ENCODE results near the gene MFRP. TPM values are rescaled to one million over a fixed set of nuclear protein-coding genes. Genes with fewer than 3 reads are reported as not detected.

Gene MFRP
- total and polyA plus RNA-seq, 9 donors = 0.11 TPM; not detected in 8

DNA sequence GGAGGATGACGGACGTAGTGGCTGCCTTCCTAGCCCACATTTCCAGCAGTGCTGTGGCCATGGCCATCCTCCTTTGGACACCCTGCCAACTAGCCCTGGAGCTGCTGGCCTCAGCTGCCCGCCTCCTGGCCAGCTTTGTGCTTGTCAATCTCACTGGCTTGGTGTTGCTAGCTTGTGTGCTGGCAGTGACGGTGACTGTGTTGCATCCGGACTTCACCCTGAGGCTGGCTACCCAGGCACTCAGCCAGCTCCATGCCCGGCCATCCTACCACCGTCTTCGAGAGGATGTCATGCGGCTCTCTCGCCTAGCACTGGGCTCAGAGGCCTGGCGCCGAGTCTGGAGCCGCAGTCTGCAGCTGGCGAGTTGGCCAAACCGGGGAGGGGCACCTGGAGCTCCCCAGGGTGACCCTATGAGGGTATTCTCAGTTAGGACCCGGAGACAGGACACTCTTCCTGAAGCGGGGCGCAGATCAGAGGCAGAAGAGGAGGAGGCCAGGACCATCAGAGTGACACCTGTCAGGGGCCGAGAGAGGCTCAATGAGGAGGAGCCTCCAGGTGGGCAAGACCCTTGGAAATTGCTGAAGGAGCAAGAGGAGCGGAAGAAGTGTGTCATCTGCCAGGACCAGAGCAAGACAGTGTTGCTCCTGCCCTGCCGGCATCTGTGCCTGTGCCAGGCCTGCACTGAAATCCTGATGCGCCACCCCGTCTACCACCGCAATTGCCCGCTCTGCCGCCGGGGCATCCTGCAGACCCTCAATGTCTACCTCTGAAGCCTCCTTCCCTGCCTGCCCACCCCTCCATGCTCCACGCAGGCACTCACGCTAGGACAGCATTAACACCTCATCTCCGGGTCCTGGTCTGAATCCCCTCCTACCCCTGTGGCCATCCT is 10.6 kb downstream of the MFRP start:
- no peaks in the 10 kb centered on the region for H3K36me3 ChIP-seq
- H3K4me3 ChIP-seq = no peak overlapping the region
- TF ChIP-seq EP300 (IDR thresholded peaks at IDR 0.05) (no peak), POLR2A (IDR thresholded peaks at IDR 0.05) (no peak)
- TF ChIP-seq, protein P1, sequence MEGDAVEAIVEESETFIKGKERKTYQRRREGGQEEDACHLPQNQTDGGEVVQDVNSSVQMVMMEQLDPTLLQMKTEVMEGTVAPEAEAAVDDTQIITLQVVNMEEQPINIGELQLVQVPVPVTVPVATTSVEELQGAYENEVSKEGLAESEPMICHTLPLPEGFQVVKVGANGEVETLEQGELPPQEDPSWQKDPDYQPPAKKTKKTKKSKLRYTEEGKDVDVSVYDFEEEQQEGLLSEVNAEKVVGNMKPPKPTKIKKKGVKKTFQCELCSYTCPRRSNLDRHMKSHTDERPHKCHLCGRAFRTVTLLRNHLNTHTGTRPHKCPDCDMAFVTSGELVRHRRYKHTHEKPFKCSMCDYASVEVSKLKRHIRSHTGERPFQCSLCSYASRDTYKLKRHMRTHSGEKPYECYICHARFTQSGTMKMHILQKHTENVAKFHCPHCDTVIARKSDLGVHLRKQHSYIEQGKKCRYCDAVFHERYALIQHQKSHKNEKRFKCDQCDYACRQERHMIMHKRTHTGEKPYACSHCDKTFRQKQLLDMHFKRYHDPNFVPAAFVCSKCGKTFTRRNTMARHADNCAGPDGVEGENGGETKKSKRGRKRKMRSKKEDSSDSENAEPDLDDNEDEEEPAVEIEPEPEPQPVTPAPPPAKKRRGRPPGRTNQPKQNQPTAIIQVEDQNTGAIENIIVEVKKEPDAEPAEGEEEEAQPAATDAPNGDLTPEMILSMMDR (IDR thresholded peaks at IDR 0.05) = no peak
- intact Hi-C loops (cut with DNase I) = loop anchor here in 1 of 4 donors (5.0 to 10.0 kb wide), 2 partner anchors 129 to 241 kb away; partner anchors contain the start of gene CBL
- 87 to 89% (median 87%) methylated on average over 30 of the region's 30 CpGs for WGBS, 3 donors
- H3K4me1 ChIP-seq (ENCODE audit: insufficient read depth) = peaks cover 10% of the 10 kb centered on the region
- peak in 1 of 5 donors; percentile 49 for DNase-seq
- no peaks in the 10 kb centered on the region for H3K27me3 ChIP-seq
- H3K9me3 ChIP-seq = no peaks in the 10 kb centered on the region
- no peak overlapping the region for H3K27ac ChIP-seq

DNA sequence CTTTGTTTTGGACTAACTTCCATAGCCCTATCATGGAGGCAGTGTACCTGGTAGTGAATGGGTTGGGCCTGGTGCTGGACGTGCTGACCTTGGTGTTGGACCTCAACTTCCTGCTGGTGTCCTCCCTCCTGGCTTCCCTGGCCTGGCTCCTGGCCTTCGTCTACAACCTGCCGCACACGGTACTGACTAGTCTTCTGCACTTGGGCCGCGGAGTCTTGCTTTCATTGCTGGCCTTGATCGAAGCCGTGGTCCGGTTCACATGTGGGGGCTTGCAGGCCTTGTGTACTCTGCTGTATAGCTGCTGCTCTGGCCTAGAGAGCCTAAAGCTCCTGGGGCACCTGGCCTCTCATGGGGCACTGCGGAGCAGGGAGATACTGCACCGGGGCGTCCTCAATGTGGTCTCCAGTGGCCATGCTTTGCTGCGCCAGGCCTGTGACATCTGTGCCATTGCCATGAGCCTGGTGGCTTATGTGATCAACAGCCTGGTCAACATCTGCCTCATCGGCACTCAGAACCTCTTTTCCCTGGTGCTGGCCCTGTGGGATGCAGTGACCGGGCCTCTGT is 11.3 kb downstream of the MFRP start:
- peak overlapping the region; percentile 80 for H3K4me3 ChIP-seq
- TF ChIP-seq, protein P1 (IDR thresholded peaks at IDR 0.05) = no peak
- no peak for TF ChIP-seq EP300 (IDR thresholded peaks at IDR 0.05)
- no peaks in the 10 kb centered on the region for H3K9me3 ChIP-seq
- no peaks in the 10 kb centered on the region for H3K36me3 ChIP-seq
- peak overlapping the region in 1 of 2 donors; percentile 80 for H3K27ac ChIP-seq
- intact Hi-C loops (cut with DNase I) = loop anchor here in 1 of 4 donors (5.0 to 10.0 kb wide), 2 partner anchors 128 to 240 kb away; partner anchors contain the start of gene CBL
- WGBS, 3 donors = 51 to 61% (median 61%) methylated on average over 15 of the region's 15 CpGs
- H3K27me3 ChIP-seq = no peaks in the 10 kb centered on the region
- peaks cover 10% of the 10 kb centered on the region for H3K4me1 ChIP-seq (ENCODE audit: insufficient read depth)
- peak in 1 of 5 donors; percentile 36 for DNase-seq

DNA sequence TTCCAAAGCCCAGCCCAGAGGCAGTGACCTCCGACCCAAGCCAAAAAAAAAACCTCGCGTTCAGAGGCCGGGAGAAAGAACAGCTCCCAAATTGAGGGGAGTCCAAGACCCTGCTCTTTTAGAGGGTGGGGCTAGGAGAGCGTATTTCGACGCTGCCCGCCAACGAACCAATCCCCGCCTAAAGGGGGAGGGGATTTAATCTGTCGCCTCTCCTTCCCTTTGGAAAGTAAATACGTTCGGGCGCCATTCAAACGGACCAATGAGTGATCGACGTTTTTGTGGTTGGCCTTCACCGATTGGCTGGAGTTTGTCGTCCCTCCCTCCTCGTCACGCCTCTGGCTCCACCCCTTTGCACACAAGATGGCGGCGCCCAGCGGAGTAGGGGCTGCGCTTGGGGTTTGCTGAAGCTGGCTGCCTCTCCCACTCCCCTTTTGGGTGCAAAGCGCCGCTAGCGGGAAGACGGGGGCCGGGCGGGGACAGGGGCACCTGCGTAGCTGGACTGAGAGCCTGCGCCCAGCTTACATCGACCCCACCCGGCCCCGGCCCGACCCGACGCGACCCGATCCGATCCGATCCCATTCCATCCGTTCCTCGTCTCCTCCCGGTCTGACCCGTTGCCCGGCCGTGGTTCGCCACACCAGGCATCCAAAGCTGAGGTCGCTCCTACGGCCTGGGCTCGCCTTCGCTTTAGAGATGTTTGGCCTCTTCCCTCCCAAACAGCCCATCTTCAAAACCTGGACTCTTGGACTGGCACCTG is 12.2 kb downstream of the MFRP start, which contains the start of gene RNF26:
Gene RNF26 (plus strand): TSS at position 354 of the 757 bp plus-strand sequence. CDS start 596 bp downstream, outside the sequence.
- intact Hi-C loops (cut with DNase I) = loop anchor here in 1 of 4 donors (10.0 kb wide), 1 partner anchor 240 kb away; a partner anchor contains a TSS
- peak within 1 kb of the TSS; percentile 80 for H3K4me3 ChIP-seq
- H3K27me3 ChIP-seq = no peaks in the 10 kb centered on the region
- peak; percentile 94 to 97 (median 95) for DNase-seq
- peak within 1 kb of the TSS; percentile 80 to 81 for H3K27ac ChIP-seq
- TF ChIP-seq POLR2A (IDR thresholded peaks at IDR 0.05) = peak; percentile 77
- TF ChIP-seq, protein P1 (IDR thresholded peaks at IDR 0.05) = no peak
- TF ChIP-seq EP300 (IDR thresholded peaks at IDR 0.05) = no peak
- no peaks in the 10 kb centered on the region for H3K36me3 ChIP-seq
- WGBS, 3 donors = 0% methylated on average over 54 of the region's 54 CpGs
- peaks cover 8% of the 10 kb centered on the region for H3K4me1 ChIP-seq (ENCODE audit: insufficient read depth)
- no peaks in the 10 kb centered on the region for H3K9me3 ChIP-seq

Data from ovary (tissue), 9 donors.